HG02973 (cell line): ENCODE data around the gene ZNF226.
"Not testable (repeated sequence)": the region's sequence is repeated elsewhere in the genome, so short reads cannot be mapped to it uniquely, and the experiment has no call there.

Source experiments
- ATAC-seq: cut with Tn5 transposase; IDR thresholded peaks from one replicate; pipeline ENCODE4 v1.9.1; 2021; ENCODE audit warnings: moderate library complexity; ENCODE audit not compliant: unreplicated experiment

Gene ZNF226

GRCh38 chr19:44164673-44165512 is at the start of gene ZNF226:
TSS of gene ZNF226 (plus strand) at chr19:44165100. CDS start at chr19:44170081, 4,981 bp downstream.
- ATAC-seq: peak; percentile 83

GRCh38 chr19:44121162-44121561 is 43.7 kb upstream of the ZNF226 start:
- ATAC-seq: not testable (repeated sequence)

- ATAC-seq: no peak
Measured at GRCh38 chr19:44131955-44132354, 32.9 kb upstream of the ZNF226 start.

GRCh38 chr19:44141191-44142058 is 23.5 kb upstream of the ZNF226 start, which contains the start of gene ZNF234:
TSS of gene ZNF234 (plus strand) at chr19:44141554. CDS start at chr19:44144633, 3,079 bp downstream.
- peak; percentile 71 for ATAC-seq

- no peak for ATAC-seq
Measured at GRCh38 chr19:44142059-44142433, 22.9 kb upstream of the ZNF226 start.

- no peak for ATAC-seq
Measured at GRCh38 chr19:44149776-44150175, 15.1 kb upstream of the ZNF226 start.

- no peak for ATAC-seq
Measured at GRCh38 chr19:44151491-44151890, 13.4 kb upstream of the ZNF226 start.

GRCh38 chr19:44156475-44156874 is 8.4 kb upstream of the ZNF226 start:
- no peak for ATAC-seq

GRCh38 chr19:44163789-44164188 is 1.1 kb upstream of the ZNF226 start:
- no peak for ATAC-seq

- ATAC-seq: peak; percentile 14
Measured at GRCh38 chr19:44164327-44164672, 600 bp upstream of the ZNF226 start.

- ATAC-seq: not testable (repeated sequence)
Measured at GRCh38 chr19:44170660-44171059, 5.8 kb downstream of the ZNF226 start.

GRCh38 chr19:44176590-44176989 is 11.7 kb downstream of the ZNF226 start:
- ATAC-seq: no peak

- no peak for ATAC-seq
Measured at GRCh38 chr19:44180968-44181367, 16.1 kb downstream of the ZNF226 start.

- no peak for ATAC-seq
Measured at GRCh38 chr19:44182145-44182544, 17.2 kb downstream of the ZNF226 start.

GRCh38 chr19:44190020-44190419 is 25.1 kb downstream of the ZNF226 start:
- ATAC-seq: no peak

- no peak for ATAC-seq
Measured at GRCh38 chr19:44192127-44192526, 27.2 kb downstream of the ZNF226 start.

GRCh38 chr19:44196772-44197171 is 31.9 kb downstream of the ZNF226 start:
- no peak for ATAC-seq

- no peak for ATAC-seq
Measured at GRCh38 chr19:44202470-44202869, 37.6 kb downstream of the ZNF226 start.

- no peak for ATAC-seq
Measured at GRCh38 chr19:44202974-44203373, 38.1 kb downstream of the ZNF226 start.

- not testable (repeated sequence) for ATAC-seq
Measured at GRCh38 chr19:44203877-44204276, 39.0 kb downstream of the ZNF226 start.

- no peak for ATAC-seq
Measured at GRCh38 chr19:44204772-44205171, 39.9 kb downstream of the ZNF226 start.
